H1 (cell line): ENCODE measurements around the gene PXDC1. TPM values are rescaled to one million over a fixed set of nuclear protein-coding genes. Genes with fewer than 3 reads are reported as not detected.

ENCODE experiments used
- CEBPB ChIP-seq: IDR thresholded peaks from 2 replicates; pipeline ENCODE4 v1.6.1; 2012; ENCODE audit warnings: low read depth, low read length
- CHD1 ChIP-seq: IDR thresholded peaks from 2 replicates; pipeline ENCODE4 v1.6.1; 2012; ENCODE audit warnings: low read depth, low read length, improper control_type of control experiment
- CREB1 ChIP-seq: IDR thresholded peaks from 2 replicates; pipeline ENCODE4 v1.6.1; 2012; ENCODE audit warnings: inconsistent platforms
- CTBP2 ChIP-seq: IDR thresholded peaks from 2 replicates; pipeline ENCODE4 v1.7.0; 2011; ENCODE audit warnings: borderline replicate concordance, mild to moderate bottlenecking, moderate library complexity, mixed read lengths, low read length; ENCODE audit not compliant: insufficient read depth, insufficient read length
- FOSL1 ChIP-seq: IDR thresholded peaks from 2 replicates; pipeline ENCODE4 v1.6.1; 2011; ENCODE audit warnings: mild to moderate bottlenecking, low read depth, low read length, moderate library complexity; ENCODE audit not compliant: insufficient read depth
- KDM5A ChIP-seq: fragments of 200-600 bp; IDR thresholded peaks from 2 replicates; pipeline ENCODE4 v1.7.1; 2012; ENCODE audit warnings: mild to moderate bottlenecking, low read length, inconsistent platforms, mixed read lengths
- POLR2A ChIP-seq, 2 experiments: IDR thresholded peaks; 1 replicate in 1 of 2; 2 replicates in 1 of 2; pipeline ENCODE4 v1.6.1; 2011; ENCODE audit warnings: low read depth in 2 of 2, low read length in 2 of 2, mild to moderate bottlenecking in 2 of 2; ENCODE audit errors: control extremely low read depth in 1 of 2
- RNF2 ChIP-seq: fragments of 200-900, 300-1000 bp; sonication (generic); IDR thresholded peaks from 2 replicates; pipeline ENCODE4 v1.7.1; 2016; ENCODE audit warnings: borderline replicate concordance, low read depth, mild to moderate bottlenecking, antibody characterized with exemption, low read length; ENCODE audit not compliant: poor library complexity, severe bottlenecking; ENCODE audit errors: missing control alignments
- SIRT6 ChIP-seq: IDR thresholded peaks from one replicate; pipeline ENCODE4 v1.7.1; 2012; ENCODE audit warnings: low read length, inconsistent platforms
- SP2 ChIP-seq: IDR thresholded peaks from 2 replicates; pipeline ENCODE4 v1.6.1; 2012; ENCODE audit warnings: mild to moderate bottlenecking, low read length, inconsistent platforms
- polyA plus RNA-seq, 7 experiments: library from polyadenylated mRNA; depleted of rRNA in 3 of 7; stranded (reverse) in 5 of 7; unstranded in 2 of 7; fragments of >200 nt in 5 of 7; fragments of 200-250 nt in 2 of 7; gene quantifications; 1 replicate in 5 of 7; 2 replicates in 1 of 7; 4 replicates in 1 of 7; pipeline versions ENCODE4 v1.2.1 to v1.2.3, GENCODE V29; 2011 to 2013; ENCODE audit warnings: missing spikeins in 2 of 7, mixed read lengths in 2 of 7
- total RNA-seq: library from RNA; stranded (reverse); fragmentation: NEBNext Ultra II Directional; extraction: Animal tissue kit (Norgen Biotek cat#: 25700); gene quantifications from 2 replicates; pipeline ENCODE4 v1.2.1, GENCODE V29; 2021
- TF ChIP-seq, protein P1 (sequence below): fragments of 300-600 bp; sonication (generic); IDR thresholded peaks from 2 replicates; pipeline ENCODE4 v1.7.1; 2012; ENCODE audit warnings: low read length, moderate library complexity, mild to moderate bottlenecking, inconsistent platforms; ENCODE audit not compliant: insufficient replicate concordance

Gene PXDC1
- total and polyA plus RNA-seq, 2 of the 8 experiments (the other 6 are each of a cell fraction or from before 2014, with no cell fraction given) = 1.7 to 2.0 TPM

GRCh38 chr6:3743541-3743940 lies 8.0 kb downstream of the PXDC1 start (continued):
- TF ChIP-seq, protein P1, sequence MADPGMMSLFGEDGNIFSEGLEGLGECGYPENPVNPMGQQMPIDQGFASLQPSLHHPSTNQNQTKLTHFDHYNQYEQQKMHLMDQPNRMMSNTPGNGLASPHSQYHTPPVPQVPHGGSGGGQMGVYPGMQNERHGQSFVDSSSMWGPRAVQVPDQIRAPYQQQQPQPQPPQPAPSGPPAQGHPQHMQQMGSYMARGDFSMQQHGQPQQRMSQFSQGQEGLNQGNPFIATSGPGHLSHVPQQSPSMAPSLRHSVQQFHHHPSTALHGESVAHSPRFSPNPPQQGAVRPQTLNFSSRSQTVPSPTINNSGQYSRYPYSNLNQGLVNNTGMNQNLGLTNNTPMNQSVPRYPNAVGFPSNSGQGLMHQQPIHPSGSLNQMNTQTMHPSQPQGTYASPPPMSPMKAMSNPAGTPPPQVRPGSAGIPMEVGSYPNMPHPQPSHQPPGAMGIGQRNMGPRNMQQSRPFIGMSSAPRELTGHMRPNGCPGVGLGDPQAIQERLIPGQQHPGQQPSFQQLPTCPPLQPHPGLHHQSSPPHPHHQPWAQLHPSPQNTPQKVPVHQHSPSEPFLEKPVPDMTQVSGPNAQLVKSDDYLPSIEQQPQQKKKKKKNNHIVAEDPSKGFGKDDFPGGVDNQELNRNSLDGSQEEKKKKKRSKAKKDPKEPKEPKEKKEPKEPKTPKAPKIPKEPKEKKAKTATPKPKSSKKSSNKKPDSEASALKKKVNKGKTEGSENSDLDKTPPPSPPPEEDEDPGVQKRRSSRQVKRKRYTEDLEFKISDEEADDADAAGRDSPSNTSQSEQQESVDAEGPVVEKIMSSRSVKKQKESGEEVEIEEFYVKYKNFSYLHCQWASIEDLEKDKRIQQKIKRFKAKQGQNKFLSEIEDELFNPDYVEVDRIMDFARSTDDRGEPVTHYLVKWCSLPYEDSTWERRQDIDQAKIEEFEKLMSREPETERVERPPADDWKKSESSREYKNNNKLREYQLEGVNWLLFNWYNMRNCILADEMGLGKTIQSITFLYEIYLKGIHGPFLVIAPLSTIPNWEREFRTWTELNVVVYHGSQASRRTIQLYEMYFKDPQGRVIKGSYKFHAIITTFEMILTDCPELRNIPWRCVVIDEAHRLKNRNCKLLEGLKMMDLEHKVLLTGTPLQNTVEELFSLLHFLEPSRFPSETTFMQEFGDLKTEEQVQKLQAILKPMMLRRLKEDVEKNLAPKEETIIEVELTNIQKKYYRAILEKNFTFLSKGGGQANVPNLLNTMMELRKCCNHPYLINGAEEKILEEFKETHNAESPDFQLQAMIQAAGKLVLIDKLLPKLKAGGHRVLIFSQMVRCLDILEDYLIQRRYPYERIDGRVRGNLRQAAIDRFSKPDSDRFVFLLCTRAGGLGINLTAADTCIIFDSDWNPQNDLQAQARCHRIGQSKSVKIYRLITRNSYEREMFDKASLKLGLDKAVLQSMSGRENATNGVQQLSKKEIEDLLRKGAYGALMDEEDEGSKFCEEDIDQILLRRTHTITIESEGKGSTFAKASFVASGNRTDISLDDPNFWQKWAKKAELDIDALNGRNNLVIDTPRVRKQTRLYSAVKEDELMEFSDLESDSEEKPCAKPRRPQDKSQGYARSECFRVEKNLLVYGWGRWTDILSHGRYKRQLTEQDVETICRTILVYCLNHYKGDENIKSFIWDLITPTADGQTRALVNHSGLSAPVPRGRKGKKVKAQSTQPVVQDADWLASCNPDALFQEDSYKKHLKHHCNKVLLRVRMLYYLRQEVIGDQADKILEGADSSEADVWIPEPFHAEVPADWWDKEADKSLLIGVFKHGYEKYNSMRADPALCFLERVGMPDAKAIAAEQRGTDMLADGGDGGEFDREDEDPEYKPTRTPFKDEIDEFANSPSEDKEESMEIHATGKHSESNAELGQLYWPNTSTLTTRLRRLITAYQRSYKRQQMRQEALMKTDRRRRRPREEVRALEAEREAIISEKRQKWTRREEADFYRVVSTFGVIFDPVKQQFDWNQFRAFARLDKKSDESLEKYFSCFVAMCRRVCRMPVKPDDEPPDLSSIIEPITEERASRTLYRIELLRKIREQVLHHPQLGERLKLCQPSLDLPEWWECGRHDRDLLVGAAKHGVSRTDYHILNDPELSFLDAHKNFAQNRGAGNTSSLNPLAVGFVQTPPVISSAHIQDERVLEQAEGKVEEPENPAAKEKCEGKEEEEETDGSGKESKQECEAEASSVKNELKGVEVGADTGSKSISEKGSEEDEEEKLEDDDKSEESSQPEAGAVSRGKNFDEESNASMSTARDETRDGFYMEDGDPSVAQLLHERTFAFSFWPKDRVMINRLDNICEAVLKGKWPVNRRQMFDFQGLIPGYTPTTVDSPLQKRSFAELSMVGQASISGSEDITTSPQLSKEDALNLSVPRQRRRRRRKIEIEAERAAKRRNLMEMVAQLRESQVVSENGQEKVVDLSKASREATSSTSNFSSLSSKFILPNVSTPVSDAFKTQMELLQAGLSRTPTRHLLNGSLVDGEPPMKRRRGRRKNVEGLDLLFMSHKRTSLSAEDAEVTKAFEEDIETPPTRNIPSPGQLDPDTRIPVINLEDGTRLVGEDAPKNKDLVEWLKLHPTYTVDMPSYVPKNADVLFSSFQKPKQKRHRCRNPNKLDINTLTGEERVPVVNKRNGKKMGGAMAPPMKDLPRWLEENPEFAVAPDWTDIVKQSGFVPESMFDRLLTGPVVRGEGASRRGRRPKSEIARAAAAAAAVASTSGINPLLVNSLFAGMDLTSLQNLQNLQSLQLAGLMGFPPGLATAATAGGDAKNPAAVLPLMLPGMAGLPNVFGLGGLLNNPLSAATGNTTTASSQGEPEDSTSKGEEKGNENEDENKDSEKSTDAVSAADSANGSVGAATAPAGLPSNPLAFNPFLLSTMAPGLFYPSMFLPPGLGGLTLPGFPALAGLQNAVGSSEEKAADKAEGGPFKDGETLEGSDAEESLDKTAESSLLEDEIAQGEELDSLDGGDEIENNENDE = no peak
- no peak for TF ChIP-seq SP2
- no peak for TF ChIP-seq CREB1
- no peak for TF ChIP-seq RNF2
- no peak for TF ChIP-seq FOSL1
- TF ChIP-seq CHD1 = no peak
- TF ChIP-seq CTBP2 = no peak
- TF ChIP-seq SIRT6 = no peak
- TF ChIP-seq KDM5A = no peak
- TF ChIP-seq CEBPB = no peak
- no peak for TF ChIP-seq POLR2A (IDR thresholded peaks at IDR 0.05; ENCODE audit: control extremely low read depth in 1 of 2, low read depth in 2 of 2, low read length in 2 of 2)
